HG03196 (cell line): ENCODE results near the gene ITSN1.
A peak's percentile ranks its signal among the peaks of the same experiment; 100 is the strongest.
"Not testable (repeated sequence)": the region's sequence is repeated elsewhere in the genome, so short reads cannot be mapped to it uniquely, and the experiment has no call there.

ENCODE experiments used
- ATAC-seq: cut with Tn5 transposase; IDR thresholded peaks from one replicate; pipeline ENCODE4 v1.9.1; 2021; ENCODE audit not compliant: unreplicated experiment

ITSN1 gene

DNA sequence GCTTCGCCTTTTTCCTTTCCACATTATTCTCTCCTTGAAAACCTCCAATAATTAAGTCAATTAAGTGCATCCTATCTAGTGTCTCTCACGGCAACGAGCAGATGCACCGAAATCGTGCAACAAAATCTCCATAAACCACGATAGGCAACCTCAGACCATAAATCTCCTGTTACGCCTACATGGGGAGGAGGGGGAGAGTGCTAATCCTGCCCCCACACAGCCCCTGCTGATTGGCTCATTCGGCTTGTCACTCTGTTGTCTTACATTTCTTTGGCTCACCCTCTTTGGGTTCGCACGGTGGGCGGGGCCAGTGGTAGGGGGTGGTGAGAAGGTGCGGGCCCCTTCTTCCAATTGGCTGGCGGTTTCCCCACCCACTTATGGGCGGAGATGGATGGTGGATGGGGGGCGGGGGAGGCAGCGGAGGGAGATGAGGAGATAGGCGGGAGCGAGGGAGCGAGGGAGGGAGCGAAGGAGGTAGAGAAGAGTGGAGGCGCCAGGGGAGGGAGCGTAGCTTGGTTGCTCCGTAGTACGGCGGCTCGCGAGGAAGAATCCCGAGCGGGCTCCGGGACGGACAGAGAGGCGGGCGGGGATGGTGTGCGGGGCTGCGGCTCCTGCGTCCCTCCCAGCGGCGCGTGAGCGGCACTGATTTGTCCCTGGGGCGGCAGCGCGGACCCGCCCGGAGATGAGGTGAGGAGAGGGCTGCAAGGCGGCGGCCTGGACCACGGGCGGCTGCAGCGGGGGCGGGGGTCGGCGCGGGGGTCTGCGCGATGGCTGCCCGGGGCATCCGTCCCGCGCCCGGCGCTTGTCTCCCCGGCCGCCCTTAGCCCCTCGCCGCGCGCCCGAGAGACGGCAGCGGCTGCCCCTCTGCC, at the start of gene ITSN1:
ITSN1 (plus strand) TSS at position 475 of the 869 bp plus-strand sequence. CDS start 76,328 bp downstream, outside the sequence.
- peak; percentile 85 for ATAC-seq

DNA sequence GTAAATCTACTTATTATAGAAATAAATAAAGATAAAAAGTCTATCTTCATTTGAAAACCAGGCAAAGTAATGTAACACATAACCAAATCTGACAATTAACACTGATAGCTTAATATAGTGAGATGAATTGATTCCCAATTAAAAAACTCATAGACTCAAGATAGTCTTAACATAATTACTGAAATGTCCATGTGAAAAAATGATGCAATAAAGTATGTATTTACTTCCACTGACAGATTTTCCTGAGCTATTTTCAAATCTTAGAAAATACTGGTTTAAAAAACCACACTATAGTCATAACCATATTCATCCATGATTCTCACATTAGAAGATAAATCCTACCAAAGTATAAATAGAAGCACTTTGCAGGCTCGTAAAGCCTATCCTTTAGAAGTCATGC, 44.2 kb upstream of the ITSN1 start:
- ATAC-seq, result no peak

DNA sequence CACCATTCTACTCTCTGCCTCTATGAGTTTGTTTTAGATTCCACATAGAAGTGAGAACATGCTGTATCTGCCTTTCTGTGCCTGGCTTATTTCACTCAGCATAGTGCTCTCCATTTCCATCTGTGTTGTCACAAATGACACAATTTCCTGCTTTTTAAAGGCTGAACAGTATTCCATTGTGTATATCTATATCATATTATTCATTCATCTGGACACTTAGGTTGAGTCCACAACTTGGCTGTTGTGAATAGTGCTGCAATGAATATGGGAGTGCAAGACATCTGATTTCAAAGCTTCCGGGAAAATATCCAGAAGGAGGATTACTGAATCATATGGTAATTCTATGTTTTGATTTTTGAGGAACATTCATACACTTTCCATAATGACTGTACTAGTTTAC, 33.7 kb upstream of the ITSN1 start:
- ATAC-seq, result no peak

DNA sequence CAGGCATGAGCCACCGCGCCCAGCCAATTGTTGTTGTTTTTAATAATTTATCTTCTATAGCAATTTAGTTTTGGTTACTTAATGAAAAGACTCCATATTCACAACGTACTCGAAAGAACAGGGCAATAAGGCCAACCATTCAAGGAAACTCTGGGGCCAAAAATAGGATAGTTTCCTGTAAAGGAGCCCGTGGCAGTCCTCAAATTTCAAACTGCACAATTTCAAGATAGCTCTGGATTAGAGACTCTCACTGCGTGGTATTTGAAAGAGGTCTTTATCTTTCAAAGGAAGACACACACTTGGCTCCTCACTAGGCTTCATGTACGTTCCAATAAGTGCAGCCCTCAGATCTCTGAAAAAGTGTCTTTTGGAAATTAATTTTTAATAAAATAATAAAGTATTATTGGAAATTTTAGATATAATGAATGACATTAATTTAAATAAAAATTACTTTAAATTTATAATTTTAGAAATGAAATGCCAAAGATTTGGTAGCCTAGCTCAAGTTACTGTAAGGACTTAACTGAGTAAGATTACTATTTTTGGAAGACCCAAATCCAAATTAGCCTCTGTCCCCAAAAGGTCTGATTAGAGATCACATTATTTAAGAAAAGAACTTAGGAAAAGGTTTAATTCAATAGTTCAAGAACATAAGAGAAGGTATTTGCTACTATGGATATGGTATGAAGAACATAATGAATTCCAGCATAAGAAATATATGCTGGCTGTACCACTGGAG, 31.1 kb upstream of the ITSN1 start:
- ATAC-seq, result no peak

GRCh38 chr21:33617565-33617964, 24.7 kb upstream of the ITSN1 start:
- ATAC-seq, result not testable (repeated sequence)

- ATAC-seq, result no peak
These were observed 23.9 kb upstream of the ITSN1 start for GRCh38 chr21:33618407-33618806.

DNA sequence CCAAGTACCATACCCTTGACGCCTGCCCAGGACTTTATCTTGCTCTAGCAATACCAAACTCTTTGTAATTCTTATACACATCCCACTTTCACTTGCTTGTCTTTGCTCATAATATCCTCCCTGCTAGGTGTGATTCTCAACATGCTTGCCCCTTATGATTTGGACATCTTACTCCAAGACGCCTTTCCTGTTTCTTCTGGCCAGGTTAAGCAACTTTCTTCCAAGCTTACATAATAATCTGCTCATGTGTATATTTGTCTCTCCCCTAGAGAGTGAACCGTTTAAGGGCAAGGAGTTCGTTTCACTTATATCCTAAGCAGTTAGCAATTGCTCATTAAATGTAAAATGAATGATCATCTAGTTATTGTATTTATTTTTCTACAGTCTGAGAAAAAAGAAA, 22.6 kb upstream of the ITSN1 start:
- no peak for ATAC-seq

- ATAC-seq, result no peak
These were observed 20.0 kb upstream of the ITSN1 start for GRCh38 chr21:33622253-33622652.

- ATAC-seq, result not testable (repeated sequence)
These were observed 16.1 kb upstream of the ITSN1 start for GRCh38 chr21:33626151-33626550.

GRCh38 chr21:33634254-33634653, 8.0 kb upstream of the ITSN1 start:
- ATAC-seq, result no peak

DNA sequence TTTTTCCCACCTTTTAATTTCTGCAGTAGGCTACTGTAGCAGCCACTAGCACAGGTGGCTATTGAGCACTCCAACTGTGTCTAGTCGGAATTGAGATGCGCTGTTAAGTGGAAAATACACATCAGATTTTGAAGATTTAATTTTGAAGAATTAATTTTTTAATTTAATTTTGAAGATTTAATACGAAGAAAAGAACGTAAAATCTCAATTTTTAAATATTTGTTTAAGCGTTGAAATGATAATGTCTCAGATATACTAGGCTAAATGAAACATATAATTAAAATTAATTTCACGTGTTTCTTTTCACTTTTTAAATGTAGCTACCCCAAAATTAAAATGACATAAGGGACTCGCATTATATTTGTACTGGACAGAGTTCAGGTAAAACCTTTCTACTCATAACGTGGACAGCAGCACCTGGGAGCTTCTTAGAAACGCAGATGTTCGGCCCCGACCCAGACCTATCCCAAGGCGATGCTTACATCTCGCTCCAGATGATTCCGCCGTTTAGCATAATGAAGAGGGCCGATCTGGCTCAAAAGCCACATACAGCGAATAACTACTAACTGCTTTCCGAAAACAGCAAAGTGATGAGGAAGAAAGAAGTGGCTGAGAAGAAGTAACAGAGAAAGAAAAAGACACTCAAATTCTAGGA, 1.5 kb upstream of the ITSN1 start:
- ATAC-seq, result no peak

GRCh38 chr21:33641352-33642026, 812 bp upstream of the ITSN1 start, which contains the start of gene CRYZL1:
TSS of gene CRYZL1 (minus strand) at chr21:33641741. CDS start at chr21:33631551, 10,190 bp downstream.
- peak; percentile 92 for ATAC-seq

DNA sequence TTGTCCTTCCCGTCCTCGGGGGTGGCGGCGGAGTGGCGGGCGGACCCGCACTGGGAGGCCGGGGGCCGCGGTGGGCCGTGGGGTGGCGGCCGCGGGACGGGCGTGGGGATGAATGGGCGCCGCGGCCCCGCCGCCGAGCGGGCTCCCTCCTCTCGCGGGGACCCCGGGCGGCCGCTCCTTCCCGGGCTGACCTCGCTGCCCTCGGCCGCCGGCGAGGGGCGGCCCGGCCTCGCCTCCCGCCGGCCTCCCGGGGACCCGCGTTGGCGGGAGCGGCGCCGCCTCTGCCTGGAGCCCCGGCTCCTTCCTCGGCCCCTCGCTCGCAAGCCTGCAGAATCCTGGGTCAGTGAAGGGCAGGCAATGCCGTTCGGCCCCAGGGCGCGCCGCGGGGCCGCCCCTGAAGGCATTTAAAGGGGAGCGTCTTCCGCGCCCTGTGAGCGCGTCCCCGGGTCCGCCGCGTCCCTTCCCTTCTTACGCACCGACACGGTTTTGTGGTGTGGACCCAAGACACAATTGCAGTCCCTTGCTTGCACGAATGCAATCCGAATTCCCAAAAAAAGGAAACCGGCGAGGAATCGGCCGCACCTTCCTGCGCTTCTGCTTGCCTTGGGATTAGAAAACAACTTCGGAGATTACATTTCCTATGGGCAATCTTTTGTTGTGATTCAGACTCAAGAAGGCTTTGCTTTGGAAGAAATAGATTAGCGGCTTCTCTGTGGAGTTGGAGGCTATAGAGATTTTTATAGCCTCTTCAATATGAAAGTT, 776 bp downstream of the ITSN1 start:
- ATAC-seq, result no peak

DNA sequence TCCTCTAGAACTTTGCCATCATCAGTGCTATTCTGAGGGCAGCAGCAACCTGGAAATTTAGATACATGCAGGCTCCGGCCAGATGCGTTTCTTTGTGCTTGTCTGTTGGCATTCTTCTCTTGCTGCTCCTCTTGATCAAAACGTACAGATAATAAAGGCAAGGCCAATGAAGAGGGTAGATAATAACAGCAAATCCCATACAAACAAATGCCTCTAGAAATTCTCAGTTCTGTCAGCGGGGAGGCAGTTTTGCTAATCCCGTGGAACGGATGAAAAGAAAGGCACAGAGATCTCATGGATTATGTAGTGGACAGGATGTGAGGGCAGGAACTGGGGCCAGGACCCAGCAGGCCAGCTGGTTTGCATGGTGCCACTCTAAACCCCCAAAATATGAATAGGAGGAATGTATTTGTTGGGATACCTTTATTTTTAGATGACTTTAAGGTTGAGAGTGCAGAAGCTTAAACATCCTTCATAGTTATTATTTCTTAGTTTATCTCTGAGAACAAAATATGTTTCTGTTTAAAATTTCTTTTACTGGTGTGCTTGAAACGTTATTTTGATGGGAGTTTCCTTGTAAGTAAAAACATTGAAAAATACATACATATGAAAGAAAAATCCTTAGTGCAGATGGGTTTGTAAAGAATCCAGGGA, 1.5 kb downstream of the ITSN1 start:
- ATAC-seq, result no peak

DNA sequence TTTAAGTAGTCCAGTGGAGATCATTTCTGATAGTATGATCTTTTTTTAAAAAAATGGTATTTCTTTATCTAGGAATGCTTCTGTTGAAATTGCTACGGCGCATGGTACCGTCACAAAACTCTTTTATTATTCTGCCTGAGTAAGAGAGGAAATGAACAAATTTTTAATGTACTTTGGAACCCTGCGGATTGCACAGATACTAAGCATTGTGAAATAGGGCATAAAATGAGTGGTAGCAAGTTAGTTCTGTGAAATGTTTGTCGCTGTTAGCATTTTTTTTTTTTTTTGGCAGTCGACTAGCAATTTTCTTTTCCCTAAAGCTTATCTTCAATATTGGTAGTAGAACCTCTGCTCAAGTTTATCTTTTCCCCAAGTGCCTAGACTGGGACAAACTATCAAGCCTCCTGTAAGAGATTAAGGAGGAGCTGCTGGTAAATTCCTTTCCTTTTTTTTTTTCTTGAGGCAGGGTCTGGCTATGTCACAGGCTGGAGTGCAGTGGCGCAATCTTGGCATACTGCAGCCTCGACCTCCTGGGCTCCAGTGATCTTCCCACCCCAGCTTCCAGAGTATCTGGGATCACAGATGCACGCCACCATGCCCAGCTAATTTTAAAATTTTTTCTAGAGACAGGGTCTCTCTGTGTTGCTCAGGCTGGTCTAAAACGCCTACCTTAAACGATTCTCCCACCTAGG, 2.2 kb downstream of the ITSN1 start:
- no peak for ATAC-seq

DNA sequence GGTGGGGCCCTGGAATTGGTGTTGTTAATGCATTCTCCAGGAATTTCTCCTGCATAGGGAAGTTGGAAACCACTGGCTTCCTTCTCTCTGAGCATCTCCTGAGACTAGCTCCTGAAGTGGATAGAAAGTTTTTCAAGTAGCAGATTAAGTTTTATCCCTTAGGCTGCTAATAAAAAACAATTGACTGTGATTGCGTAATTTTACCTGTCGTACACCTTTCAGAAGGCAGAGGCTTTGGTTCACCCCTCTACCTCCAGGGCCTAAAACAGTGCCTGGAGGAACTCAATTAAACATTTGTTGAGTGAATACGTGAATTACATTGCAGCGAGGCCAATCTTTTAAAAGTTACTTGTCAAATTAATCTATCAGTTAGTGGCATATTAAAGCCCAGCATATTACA, 3.4 kb downstream of the ITSN1 start:
- no peak for ATAC-seq

- no peak for ATAC-seq
These were observed 5.3 kb downstream of the ITSN1 start for GRCh38 chr21:33647587-33647986.

DNA sequence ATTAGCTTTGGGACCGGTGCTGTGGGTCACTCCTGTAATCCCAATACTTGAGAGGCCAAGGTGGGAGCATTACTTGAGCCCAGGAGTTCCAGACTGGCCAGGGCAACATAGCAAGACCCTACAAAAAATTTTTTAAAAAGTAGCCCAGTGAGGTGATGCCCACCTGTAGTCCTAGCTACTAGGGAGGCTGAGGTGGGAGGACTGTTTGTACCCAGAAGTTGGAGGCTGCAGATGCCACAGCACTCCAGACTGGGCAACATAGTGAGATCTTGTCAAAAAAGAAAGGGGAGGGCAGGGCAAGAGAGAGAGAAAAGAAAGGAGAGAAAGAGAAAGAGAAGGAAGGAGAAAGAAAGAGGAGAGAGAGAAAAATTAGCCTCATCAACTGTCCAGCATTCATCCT, 6.3 kb downstream of the ITSN1 start:
- ATAC-seq, result no peak

DNA sequence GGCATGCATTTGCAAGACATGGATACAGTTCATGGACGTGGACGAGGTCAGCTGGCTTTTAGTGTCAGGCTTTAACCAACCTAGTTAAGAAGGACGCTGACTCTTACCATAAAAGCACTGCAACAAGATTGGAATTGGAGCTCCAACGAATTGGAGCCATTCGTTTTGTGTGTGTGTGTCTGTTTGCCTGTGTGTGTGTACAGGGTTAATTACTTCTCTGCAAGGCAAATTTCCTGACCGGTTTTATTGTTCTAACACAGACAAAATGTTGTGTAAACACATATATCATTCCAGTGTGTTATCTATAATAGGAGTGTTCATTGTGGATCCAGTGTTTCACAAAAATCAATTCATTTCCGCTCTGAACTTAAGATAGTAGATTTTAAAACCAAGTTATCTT, 7.9 kb downstream of the ITSN1 start:
- ATAC-seq, result no peak
